ENCODE data around the gene ULK1.
A peak's percentile ranks its signal among the peaks of the same experiment; 100 is the strongest.
"Not testable (repeated sequence)": the region's sequence is repeated elsewhere in the genome, so short reads cannot be mapped to it uniquely, and the experiment has no call there.

Gene ULK1

DNA sequence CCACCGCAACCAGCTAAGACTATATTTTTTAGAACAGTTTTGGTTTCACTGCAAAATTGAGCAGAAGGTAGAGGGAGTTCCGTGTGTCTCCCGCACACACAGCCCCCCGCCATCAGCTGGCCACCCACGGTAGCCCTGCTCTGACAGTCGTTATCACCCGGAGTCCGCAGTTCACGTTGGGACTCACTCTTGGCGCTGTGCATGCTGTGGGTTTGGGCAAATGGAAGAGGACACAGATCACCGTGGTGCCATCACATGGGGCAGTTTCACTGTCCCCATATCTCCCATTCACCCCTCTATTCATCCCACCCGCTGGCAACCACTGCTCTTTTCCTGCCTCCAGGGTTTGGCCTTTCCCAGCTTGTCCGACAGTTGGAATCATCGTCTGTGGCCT, 31.8 kb upstream of the ULK1 start:
- DNase-seq: no peak

DNA sequence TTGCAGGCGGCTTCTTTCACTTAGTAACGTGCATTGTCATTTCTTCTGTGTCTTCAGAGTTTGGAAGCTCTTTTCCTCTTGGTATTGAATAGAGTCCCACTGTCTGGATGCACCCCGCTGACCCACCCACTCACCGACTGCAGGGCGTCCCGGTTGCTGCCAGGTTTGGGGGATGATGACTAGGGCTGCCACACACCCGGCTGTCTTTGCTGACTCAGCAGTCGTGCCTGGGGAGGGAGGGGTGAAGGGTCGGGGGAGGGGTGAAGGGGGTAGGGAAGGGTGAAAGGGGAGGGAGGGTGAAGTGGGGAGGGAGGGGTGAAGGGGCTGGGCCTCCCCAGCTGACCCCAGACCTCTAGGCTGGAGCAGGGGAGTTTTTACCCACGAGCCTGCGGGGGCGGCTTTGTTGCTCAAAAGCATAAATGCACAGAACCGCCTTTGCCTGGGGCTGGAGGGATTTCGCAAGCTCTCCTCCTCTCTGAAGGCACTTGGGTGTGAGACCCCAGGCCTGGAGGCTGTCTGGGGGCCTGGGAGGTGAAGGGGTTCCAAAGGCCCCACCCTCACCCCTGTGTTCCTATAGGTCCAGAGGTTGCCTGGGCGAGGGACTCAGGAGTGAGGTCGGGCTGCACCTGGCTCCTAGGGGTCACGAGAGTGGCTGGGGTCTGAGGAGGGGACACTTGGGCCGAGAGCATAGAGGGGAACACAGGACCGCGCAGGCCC, 31.3 kb upstream of the ULK1 start:
- no peak for DNase-seq

DNA sequence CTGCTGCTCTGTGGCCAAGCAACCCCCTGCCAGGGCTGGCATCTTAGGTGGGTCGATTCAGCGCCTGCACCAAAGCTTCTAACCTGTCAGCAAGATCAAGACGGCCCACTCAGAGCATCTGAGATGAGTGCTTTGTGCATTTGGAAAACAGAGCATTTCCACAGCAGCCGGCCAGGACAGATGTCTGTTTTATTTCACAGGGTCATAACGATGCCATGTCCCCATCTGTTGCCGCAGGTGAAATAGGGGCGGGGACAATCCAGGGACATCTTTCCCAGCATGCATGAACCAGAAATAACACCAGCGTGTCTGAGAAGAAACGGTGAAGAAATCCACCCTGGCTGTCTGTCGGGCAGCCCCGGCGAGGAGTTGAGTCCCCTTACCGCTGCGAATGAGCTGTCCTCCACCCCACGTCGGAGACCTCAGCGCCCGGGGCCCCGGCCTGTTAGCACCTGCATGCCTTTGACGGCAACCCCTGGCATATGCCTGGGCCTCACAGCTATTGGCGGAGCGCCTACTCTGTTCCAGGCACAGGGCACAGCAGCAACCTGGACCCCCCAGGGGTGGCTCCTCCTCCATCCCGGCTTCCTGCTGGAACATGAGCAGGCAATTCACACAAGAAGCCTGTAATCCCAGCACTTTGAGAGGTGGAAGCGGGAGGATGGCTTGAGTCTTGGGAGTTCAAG, 30.6 kb upstream of the ULK1 start:
- no peak for DNase-seq

DNA sequence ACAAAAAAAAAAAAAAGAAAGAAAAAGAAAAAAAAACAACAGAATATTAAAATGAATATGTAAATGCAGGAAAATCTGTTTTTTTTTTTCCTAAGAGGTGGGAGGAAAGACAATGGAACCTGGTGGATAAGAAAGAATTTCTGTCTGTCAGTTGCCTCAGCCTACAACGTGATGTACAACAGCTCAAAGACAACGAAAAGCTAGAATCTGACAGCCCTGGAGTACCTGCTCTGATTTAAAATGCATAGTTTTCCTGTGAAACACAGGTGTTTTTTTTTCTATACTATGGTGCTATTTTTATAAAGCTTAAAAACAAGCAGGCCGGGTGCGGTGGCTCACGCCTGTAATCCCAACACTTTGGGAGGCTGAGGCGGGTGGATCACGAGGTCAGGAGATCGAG, 30.0 kb upstream of the ULK1 start:
- DNase-seq: no peak

DNA sequence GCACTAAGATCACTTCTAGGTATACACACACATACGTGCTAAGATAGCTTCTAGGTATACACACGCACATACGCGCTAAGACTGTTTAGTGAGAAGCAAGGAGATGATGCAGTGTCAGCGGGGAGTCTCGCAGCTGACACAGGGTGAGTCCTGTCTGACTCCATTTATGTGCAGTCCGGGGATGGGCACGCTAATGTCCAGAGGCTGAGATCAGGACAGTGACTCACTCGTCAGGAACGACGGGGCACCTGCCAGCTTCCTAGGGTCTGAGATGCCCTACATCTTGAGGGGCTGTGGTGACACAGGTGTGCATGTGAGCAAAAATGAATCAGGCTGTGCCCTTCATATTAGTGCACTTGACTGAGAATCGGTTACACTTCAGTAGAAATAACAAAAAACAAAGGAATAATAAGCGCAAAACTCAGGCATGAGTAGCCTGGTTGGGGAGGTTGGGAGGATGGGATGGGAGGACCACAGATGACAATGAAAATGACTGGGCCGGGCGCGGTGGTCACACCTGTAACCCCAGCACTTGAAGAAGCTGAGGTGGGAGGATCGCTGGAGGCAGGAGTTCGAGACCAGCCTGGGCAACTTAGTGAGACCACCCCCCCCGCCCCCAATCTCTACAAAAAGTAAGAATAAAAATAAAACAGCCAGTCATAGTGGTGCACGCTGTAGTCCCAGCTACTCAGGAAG, 29.1 kb upstream of the ULK1 start:
- peak; percentile 67 for DNase-seq

DNA sequence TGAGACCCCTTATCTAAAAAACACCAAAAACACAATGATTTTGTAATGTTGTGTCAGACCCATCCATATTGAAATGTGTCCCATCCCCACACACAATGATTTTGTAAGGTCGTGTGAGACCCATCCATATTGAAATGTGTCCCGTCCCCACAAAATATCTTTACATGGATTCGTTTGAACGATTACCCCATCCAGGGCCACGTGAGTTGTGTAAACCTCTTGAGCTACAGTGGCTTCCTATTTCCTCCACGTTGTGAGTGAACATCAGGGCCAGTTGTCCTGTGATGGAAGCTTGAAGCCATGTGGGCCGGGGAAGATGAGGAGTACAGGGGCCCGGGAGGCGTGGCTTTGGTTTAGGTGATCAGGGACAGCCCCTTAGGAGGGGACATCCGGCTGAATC, 27.0 kb upstream of the ULK1 start:
- no peak for DNase-seq

DNA sequence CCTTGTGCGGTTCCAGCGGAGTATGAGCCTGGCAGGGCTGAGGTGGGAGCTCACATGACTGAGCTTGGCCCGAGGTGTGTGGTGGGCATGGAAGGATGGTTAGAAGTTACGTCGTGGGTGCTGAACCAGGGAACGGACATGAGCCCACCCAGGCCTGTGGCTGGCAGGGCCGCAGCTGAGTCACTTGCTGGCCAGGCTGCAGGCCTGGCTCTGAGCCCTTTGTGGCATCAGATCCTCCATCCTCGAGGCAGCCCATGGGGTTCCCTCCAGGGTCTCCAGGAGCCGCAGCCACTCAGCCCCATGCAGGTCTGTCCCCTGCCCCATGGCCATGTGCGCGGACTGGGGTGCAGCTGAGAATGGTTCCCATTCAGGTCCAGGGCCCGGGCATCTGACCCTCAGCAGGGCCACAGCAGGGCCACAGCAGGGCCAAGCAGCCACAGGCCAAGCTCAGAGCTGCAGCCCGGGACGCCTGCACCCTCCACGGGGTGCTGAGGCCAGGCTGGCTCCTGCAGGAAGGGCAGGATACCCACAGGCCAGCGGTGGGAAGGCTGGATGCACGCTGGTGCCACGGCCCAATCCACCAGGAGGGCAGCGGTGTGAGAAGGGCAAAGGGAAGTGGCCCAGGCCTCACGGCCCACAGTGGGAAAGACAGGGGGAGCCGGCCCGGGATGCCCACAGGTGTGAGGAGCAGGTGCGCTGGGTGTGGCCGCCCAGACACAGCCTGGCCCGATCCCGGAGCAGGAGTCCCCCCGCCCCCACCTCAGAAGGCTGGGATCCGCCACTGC, 26.3 kb upstream of the ULK1 start:
- no peak for DNase-seq

DNA sequence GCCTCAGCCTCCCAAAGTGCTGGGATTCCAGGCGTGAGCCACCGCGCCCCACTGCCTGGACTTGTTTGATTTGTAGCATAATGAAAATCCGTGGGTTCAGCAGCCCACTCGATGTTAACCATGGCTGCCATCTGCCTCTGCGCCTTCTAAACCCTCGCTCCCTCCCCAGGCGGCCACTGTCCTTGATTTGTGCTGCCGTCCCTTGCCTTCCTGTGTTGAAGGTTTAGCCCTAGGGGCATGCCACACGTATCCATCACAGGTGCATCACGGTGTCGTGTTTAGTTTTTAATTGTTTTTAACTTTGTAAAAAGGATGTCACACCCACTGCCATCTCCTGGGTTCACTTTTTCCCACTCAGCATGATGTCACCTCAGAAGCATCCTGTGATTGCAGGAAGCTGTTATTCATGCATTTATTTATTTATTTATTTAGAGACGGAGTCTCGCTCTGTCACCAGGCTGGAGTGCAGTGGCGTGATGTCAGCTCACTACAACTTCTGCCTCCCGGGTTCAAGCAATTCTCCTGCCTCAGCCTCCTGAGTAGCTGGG, 24.5 kb upstream of the ULK1 start:
- peak; percentile 67 for DNase-seq

DNA sequence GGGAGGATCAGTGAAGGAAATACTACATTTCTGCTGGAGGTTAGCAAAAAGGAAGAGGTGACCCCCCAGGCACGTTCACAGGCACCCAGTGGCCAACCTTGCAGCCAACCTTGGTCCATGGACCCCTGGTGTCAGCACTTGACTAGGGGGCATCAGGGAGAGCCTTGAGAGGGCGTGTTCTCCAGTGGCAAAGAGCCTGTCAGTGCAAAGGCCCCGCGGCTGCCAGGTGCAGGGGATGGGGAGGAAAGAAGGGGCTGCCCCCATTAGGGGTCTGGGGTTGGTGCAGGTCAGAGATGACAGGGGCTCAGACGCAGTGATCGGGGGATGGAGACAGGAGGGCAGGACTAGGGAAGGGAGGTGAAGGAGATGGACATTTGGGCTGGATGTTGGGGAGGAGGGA, 22.7 kb upstream of the ULK1 start:
- no peak for DNase-seq

DNA sequence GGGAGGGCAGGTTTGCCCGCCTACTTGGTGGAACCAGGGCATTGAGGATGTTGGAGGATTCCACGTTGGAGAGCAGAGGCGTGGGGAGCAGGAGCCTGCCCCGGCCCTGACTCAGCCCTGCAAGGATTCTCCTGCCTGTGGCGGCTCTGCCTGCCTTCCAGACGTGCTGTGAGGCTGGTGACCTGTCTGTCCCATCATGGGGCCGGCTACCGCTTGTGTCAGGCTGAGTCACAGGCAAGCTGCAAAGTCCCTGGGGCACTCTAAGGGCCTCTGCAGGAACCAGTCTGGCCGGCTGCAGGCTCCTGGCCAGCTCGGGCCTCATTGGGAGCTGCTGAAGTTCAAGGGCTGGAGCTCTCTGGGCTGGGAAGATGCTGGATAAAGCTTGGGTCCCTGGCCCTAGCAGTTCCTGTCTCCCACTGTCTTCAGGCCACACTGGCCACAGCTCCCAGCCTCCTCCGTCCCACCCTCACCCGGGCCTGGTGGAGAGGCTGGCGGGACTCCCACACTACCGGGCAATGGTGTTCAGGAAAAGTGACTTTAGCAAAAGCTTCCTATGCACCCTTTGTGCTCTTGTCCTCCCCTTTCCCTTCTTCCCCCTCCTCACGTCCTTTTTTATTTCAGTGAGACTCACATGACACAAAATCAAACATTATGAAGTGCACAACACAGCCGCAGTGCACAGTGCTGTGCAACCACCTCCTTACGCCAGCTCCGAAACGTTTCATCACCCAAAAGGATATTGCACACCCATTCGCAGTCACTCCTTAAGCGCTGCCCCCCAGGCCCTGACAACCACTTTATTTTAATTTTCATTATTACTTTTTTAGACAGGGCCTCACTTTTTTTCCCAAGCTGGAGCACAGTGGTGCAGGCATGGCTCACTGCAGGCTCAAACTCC, 22.0 kb upstream of the ULK1 start:
- peak; percentile 67 for DNase-seq

DNA sequence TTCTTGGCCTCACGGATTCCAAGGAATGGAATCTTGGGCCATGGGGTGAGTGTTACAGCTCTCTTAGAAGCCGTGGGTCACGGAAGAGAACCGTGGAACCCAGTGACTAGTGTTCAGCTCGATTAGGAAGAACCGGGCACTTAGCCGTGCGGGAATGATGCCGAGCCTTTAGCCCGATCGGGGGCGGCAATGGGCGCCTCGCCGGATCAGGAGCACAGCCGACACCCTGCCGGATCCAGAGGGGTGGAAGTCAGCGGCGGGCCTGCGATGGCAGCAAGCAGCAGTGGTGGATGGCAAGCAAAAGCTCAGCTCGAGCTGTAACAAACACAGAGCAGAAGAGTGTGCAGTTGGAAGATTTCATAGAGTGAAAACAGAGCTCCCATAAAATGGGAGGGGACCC, 21.1 kb upstream of the ULK1 start:
- no peak for DNase-seq

DNA sequence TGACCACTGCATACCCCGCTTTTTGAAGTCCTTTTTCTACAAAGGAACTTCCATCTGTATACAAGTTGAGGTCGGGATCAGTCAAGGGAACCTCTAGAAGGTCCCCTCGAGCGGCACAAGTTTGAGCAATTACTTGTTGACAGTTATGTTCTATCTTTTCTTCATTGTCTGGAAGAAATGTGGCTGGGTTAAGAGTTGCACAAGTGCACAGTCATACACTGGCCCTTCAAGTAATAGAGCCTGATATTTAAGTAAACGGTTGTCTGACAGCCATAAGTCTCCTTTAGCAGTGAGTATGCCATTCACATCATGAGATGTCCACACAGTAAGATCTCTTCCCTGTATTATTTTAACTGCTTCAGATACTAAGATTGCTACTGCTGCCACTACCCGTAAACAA, 19.4 kb upstream of the ULK1 start:
- DNase-seq: not testable (repeated sequence)

DNA sequence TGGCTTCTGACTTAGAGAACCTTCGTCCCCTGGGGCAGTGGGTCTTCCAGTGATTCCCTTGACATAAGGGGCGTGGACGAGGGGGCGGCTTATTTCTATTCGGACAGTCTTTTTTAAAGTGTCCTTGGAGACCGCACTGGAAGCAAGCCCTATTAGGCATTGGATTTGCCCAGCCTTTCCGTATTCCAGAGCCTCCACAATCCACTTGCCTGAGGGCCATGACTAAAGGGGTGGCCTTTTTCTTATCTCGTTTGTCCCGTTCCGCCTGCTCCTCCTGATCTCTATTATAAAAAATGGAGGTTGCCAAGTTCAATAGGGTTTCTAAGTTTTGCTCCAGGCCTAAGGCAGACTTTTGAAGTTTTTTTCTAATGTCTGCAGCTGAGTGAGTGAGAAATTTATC, 17.2 kb upstream of the ULK1 start:
- DNase-seq: not testable (repeated sequence)

DNA sequence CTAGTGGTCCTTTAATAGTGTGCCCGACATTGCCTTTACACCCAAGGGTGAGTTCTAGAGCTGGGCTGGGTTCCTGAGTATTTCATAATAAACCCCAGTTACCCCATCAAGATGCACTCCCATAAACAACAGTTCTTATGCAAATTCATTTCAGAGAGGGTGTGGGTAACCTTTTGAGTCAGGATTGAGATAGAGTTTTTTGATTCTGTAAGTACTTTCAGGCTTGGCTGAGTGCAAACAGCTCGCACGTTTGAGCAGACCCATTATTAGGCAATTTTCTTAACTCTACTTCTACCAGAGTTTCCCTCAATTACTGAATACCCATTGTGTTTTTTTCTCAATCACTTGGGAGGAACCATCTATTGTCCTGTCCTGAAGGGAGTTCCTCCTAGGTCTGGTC, 16.0 kb upstream of the ULK1 start:
- DNase-seq: not testable (repeated sequence)

DNA sequence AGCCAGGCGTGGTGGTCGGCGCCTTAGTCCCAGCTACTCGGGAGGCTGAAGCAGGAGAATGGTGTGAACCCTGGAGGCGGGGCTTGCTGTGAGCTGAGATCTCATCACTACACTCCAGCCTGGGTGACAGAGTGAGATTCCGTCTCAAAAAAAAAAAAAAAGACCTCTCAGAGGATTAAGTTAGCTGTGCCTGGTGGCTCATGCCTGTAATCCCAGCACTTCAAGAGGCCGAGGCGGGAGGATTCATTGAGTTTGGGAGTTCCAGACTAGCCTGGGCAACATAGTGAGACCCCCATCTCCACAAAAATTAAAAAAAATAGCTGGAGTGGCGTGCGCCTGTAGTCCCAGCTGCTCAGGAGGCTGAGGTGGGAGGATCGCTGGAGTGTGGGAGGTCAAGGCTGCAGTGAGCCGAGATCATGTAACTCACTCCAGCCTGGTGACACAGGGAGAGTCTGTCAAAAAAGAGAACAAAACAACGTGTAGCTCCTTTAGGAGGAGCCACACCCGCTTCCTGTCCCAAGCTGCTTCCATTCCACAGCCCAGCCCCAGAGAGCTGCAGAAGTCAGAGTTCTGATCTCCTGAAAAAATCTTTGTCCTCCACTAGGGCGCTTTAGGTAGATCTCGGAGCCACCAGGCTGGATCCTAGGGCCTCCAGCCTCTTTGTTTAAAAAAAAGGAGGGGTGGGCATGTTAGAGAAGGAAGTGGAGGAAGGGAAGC, 11.5 kb upstream of the ULK1 start:
- DNase-seq: no peak

DNA sequence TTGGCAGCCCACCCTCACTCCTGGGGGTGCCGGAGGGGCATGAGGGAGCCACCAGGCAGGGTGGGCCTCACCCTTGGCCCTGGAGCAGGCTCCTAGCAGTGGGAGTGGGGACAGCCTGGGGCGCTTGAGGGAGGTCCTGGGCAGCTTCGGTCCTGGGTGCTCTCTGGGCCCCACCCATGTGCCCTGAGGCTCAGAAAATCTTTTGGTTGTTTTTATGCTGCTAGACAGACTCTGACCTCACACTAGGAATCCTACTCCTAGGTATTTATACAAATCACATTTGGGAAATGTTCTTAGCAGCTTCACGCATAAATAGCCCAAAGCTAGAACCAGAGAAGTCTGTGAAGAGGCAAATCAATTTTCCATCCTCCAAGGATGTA, 10.9 kb upstream of the ULK1 start:
- DNase-seq: no peak

DNA sequence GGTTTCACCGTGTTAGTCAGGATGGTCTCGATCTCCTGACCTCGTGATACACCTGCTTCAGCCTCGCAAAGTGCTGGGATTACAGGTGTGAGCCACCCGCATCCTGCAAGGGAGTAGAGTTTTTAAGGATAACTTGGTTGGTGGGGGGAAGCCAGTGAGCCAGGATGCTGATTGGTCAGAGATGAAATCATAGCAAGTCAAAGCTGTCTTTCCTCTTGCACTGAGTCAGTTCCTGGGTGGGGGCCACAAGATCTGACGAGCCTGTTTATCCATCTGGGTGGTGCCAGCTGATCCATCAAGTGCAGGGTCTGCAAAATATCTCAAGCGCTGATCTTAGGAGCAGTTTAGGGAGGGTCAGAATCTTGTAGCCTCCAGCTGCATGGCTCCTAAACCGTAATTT, 9.3 kb upstream of the ULK1 start:
- not testable (repeated sequence) for DNase-seq

DNA sequence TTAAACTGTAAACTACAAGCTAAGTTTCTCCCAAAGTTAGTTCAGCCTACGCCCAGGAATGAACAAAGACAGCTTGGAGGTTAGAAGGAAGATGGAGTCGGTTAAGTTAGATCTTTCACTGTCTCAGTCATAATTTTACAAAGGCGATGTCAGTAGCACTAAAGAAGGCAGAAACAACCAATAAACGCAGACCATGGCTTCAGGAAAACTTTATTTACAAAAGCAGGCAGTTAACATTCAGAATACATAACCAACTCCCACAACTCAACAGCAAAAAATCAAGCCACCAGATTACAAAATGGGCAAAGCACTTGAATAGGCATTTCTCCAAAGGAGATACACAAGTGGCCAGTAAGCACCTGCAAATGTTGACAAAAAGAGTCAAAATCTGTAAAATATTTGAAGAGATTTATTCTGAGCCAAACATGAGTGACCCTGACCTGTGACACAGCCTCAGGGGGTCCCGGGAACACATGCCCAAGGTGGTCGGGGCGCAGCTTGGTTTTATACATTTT, 8.8 kb upstream of the ULK1 start:
- no peak for DNase-seq

DNA sequence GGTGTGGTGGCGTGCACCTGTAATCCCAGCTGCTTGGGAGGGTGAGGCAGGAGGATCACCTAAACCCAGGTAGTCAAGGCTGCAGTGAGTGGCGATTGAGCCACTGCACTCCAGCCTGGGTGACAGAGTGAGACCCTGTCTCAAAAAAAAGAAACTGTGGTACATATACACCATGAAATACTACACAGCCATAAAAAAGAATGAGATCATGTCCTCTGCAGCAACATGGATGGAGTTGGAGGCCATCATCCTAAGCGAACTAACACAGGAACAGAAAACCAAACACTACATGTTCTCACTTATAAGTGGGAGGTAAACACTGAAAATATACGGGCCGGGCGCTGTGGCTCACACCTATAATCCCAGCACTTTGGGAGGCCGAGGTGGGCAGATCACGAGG, 2.7 kb upstream of the ULK1 start:
- not testable (repeated sequence) for DNase-seq

DNA sequence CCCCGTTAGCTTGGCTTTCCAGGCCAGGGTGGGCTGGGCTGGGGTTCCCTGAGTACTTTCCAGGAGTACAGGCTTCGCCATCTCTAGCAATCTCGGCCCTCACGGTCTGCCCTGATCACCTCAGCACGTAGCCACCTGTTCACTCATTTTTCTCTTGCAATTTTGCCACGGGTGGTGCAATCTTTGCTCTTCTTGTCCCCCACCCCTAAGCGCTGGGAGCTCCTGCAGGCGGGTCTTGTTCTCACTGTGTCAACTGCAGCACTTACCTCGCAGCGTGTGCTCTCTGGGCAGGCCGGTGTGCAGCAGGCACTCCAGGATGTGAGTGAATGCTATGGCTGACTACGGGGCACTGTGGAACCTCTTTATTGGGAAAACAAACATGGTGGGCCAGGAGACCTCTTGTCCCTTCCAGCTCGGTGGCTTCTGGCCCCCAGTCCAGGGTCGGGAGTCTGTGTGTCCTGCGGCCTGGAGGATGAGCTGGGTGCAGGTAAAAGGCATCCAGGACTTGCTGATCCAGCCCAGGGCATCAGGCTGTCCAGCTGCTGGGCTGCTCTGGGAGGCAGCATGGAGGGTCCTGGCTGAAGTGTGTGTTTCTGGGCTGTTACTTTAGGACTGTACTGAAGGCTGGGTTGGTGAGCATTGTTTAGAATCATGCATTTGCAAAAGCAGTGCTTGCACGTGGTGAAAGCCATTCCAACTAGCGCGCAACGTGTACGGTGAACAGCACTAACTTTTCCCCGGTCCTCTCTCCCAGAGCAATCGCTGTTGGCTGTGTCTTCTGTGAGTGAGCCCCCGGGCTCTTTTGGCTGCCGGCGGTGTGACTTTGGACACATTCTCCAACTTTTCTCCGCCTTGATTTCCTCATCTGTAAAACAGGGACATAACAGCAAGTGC, 1.5 kb upstream of the ULK1 start:
- DNase-seq: no peak
